DOHH2 (cell line): ENCODE results near the gene AMIGO3.

Experiments
- H3F3A ChIP-seq: fragments of 200-600 bp; sonication (generic), shearing (Covaris generic); 2 replicates; pipeline ENCODE4 v1.6.0; 2016; ENCODE audit warnings: antibody characterized with exemption, mild to moderate bottlenecking; ENCODE audit not compliant: control insufficient read depth, insufficient read depth
- H3K27ac ChIP-seq: fragments of 200-600 bp; sonication (generic); 2 replicates; pipeline ENCODE4 v1.5.1; 2014; ENCODE audit warnings: low read depth, mild to moderate bottlenecking, low read length, moderate library complexity
- H3K27me3 ChIP-seq: fragments of 200-600 bp; sonication (generic); 2 replicates; pipeline ENCODE4 v1.6.1; 2014; ENCODE audit warnings: mild to moderate bottlenecking, low read length, mixed read lengths; ENCODE audit not compliant: control insufficient read depth
- H3K36me3 ChIP-seq: fragments of 200-600 bp; sonication (generic); 2 replicates; pipeline ENCODE4 v1.6.1; 2014; ENCODE audit warnings: mild to moderate bottlenecking, low read length, moderate library complexity, mixed read lengths; ENCODE audit not compliant: control insufficient read depth
- H3K4me1 ChIP-seq: fragments of 200-600 bp; sonication (generic); 2 replicates; pipeline ENCODE4 v1.6.1; 2014; ENCODE audit warnings: mild to moderate bottlenecking, low read length, mixed read lengths; ENCODE audit not compliant: control insufficient read depth
- H3K4me2 ChIP-seq: fragments of 200-600 bp; sonication (generic); 2 replicates; pipeline ENCODE4 v1.6.0; 2014; ENCODE audit warnings: mild to moderate bottlenecking, low read length, moderate library complexity
- H3K4me3 ChIP-seq: fragments of 200-600 bp; sonication (generic); 2 replicates; pipeline ENCODE4 v1.5.1; 2014; ENCODE audit warnings: mild to moderate bottlenecking, low read length, mixed read lengths
- H3K79me2 ChIP-seq: fragments of 200-600 bp; sonication (generic); 2 replicates; pipeline ENCODE4 v1.6.1; 2014; ENCODE audit warnings: mild to moderate bottlenecking, low read length, mixed read lengths; ENCODE audit not compliant: control insufficient read depth
- H3K9me2 ChIP-seq: fragments of 200-600 bp; sonication (generic); replicated peaks from 2 replicates; pipeline ENCODE4 v1.6.1; 2014; ENCODE audit warnings: mild to moderate bottlenecking, low read length, mixed read lengths; ENCODE audit not compliant: control insufficient read depth
- H3K9me3 ChIP-seq: fragments of 200-600 bp; sonication (generic); 2 replicates; pipeline ENCODE4 v1.6.1; 2014; ENCODE audit warnings: antibody characterized with exemption, low read length, mixed read lengths; ENCODE audit not compliant: control insufficient read depth, insufficient read depth
- H4K20me1 ChIP-seq: fragments of 200-600 bp; sonication (generic); 2 replicates; pipeline ENCODE4 v1.6.0; 2014; ENCODE audit warnings: low read depth, mild to moderate bottlenecking, antibody characterized with exemption, low read length, moderate library complexity; ENCODE audit not compliant: control insufficient read depth, insufficient read depth
- EZH2phosphoT487 ChIP-seq: fragments of 200-600 bp; sonication (generic); IDR thresholded peaks from 2 replicates; pipeline ENCODE4 v1.6.1; 2017; ENCODE audit warnings: borderline replicate concordance, mild to moderate bottlenecking, antibody characterized with exemption, low read length, moderate library complexity, mixed read lengths
- TF ChIP-seq, protein P1 (sequence below): fragments of 200-600 bp; sonication (generic); IDR thresholded peaks from one replicate; pipeline ENCODE4 v1.5.1; 2014; ENCODE audit warnings: antibody characterized with exemption, mild to moderate bottlenecking, low read depth, low read length; ENCODE audit not compliant: poor library complexity, severe bottlenecking

The AMIGO3 gene

DNA sequence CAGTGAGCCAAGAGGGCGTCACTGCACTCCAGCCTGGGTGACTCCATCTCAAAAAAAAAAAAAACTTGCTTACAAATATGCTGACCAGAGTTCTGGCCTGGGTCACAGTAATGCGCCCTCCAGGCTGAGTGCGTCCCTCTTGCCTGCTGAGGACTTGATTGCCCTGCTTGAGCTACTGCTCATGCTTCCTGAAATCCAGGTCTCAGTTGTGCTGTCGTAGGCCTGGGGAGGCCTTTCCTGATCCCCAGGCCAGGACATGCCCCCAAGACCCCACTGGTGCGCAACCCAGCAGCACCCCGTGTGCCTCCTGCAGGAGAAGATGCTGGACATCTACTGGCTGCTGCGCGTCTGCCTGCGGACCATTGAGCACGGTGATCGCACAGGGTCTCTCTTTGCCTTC is 7.3 kb downstream of the AMIGO3 start:
- H3K9me3 ChIP-seq: no peaks in the 10 kb centered on the region
- H3K79me2 ChIP-seq: no peaks in the 10 kb centered on the region
- no peaks in the 10 kb centered on the region for H3K4me1 ChIP-seq
- no peak for TF ChIP-seq EZH2phosphoT487
- TF ChIP-seq, protein P1, sequence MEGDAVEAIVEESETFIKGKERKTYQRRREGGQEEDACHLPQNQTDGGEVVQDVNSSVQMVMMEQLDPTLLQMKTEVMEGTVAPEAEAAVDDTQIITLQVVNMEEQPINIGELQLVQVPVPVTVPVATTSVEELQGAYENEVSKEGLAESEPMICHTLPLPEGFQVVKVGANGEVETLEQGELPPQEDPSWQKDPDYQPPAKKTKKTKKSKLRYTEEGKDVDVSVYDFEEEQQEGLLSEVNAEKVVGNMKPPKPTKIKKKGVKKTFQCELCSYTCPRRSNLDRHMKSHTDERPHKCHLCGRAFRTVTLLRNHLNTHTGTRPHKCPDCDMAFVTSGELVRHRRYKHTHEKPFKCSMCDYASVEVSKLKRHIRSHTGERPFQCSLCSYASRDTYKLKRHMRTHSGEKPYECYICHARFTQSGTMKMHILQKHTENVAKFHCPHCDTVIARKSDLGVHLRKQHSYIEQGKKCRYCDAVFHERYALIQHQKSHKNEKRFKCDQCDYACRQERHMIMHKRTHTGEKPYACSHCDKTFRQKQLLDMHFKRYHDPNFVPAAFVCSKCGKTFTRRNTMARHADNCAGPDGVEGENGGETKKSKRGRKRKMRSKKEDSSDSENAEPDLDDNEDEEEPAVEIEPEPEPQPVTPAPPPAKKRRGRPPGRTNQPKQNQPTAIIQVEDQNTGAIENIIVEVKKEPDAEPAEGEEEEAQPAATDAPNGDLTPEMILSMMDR: no peak
- H3K9me2 ChIP-seq: no peaks in the 10 kb centered on the region
- H3F3A ChIP-seq: no peaks in the 10 kb centered on the region
- H3K27ac ChIP-seq: no peak overlapping the region
- 0 out of 2 replicates have a peak, but pooled peaks cover 4% of the 10 kb centered on the region for H3K36me3 ChIP-seq
- H3K4me2 ChIP-seq: no peak overlapping the region
- H3K4me3 ChIP-seq: no peak overlapping the region
- H3K27me3 ChIP-seq: no peaks in the 10 kb centered on the region
- no peaks in the 10 kb centered on the region for H4K20me1 ChIP-seq

DNA sequence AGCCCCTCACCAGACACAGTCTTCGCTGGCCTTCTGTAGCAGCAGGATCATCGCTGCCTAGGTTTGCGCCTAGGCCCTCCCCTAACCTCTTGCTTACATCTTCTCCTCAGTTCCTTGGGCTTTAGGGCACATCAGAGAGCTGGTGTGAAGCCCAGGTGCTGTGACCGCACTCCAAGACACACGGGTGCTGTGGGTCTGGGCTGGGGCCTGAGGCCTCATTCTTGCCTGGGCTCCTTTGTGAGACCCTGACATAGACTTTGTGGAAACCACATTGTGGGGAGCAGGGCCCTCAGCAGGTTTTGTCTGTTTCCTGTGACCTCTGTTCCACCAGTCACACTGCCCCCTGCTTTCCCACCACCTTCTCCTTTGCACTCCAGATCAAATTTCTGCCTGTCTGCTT is 8.0 kb downstream of the AMIGO3 start:
- Histone ChIP-seq H3K79me2 (no peaks in the 10 kb centered on the region), H3K27me3 (no peaks in the 10 kb centered on the region), H3F3A (no peaks in the 10 kb centered on the region), H4K20me1 (no peaks in the 10 kb centered on the region), H3K4me3 (no peak overlapping the region), H3K4me2 (no peak overlapping the region), H3K27ac (no peak overlapping the region), H3K9me2 (no peaks in the 10 kb centered on the region), H3K9me3 (no peaks in the 10 kb centered on the region), H3K36me3 (no peaks in the 10 kb centered on the region), H3K4me1 (no peaks in the 10 kb centered on the region)
- no peak for TF ChIP-seq EZH2phosphoT487
- TF ChIP-seq, protein P1: no peak

DNA sequence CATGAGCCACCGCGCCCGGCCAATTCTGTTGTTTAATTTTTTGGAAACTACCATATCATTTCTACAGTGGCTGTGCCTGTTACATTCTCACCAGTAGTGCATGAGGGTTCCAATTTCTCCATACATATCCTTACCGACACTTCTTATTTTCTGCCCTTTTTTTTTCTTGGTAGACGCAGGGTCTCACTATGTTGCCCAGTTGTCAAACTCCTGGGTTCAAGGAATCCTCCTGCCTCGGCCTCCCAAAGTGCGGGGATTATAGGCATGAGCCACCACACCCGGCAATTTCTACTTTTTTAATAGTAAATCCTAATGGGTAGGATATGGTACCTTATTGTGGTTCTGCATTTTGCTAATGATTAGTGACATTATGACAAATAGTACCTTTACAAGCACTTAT is 9.6 kb downstream of the AMIGO3 start:
- Histone ChIP-seq H3K4me2 (no peak overlapping the region), H3K27me3 (no peaks in the 10 kb centered on the region), H3K9me3 (no peaks in the 10 kb centered on the region), H3F3A (no peaks in the 10 kb centered on the region), H3K27ac (no peak overlapping the region), H3K36me3 (peaks cover 9% of the 10 kb centered on the region; the same call in 1 of the 2 replicates), H3K79me2 (no peaks in the 10 kb centered on the region), H4K20me1 (no peaks in the 10 kb centered on the region), H3K9me2 (no peaks in the 10 kb centered on the region), H3K4me3 (no peak overlapping the region), H3K4me1 (no peaks in the 10 kb centered on the region)
- no peak for TF ChIP-seq EZH2phosphoT487
- TF ChIP-seq, protein P1: no peak

DNA sequence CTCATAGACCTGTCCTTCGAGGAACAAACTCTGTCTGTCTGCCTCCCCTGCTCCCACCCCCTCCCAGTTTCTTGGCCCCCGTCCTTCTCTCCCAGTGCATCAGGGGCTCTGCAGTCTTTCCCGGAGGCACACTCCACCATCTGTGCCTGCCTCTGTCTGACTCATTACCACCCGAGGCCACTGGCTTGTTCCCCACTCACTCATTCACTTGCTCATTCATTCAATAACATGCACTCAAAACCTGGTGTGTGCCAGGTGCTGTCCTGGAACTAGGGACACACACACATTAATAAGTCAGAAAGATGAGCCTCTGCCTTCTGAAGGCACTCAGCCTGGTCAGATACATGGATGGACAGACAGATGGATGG is 12.4 kb downstream of the AMIGO3 start:
- Histone ChIP-seq H3K27me3 (no peaks in the 10 kb centered on the region), H3K27ac (no peak overlapping the region), H3K9me2 (no peaks in the 10 kb centered on the region), H3F3A (no peaks in the 10 kb centered on the region), H3K4me3 (no peak overlapping the region), H3K79me2 (no peaks in the 10 kb centered on the region), H4K20me1 (no peaks in the 10 kb centered on the region), H3K4me2 (no peak overlapping the region), H3K4me1 (no peaks in the 10 kb centered on the region), H3K9me3 (no peaks in the 10 kb centered on the region), H3K36me3 (peaks cover 17% of the 10 kb centered on the region)
- no peak for TF ChIP-seq EZH2phosphoT487
- TF ChIP-seq, protein P1: no peak
